Measurements from ENCODE around the gene GRK5.

DNA sequence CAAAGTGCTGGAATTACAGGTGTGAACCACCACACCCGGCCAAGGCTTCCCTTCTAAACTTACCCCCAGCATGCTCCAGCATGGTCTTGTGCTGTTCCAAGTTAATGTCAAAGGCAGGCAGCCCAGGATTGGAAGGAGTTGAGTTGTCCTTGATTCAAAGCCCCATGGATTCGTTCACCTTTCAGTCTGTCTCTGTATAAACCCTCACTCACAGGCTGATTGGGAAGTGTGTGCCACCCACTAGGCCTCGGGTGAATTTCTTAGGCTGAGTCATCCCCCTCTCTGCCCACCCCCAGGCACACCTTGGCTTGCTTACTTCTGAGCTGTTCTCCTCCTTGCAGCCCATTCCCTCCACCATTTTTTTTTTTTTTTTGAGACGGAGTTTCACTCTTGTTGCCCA, 15.5 kb upstream of the GRK5 start:
- TF ChIP-seq, protein P1, sequence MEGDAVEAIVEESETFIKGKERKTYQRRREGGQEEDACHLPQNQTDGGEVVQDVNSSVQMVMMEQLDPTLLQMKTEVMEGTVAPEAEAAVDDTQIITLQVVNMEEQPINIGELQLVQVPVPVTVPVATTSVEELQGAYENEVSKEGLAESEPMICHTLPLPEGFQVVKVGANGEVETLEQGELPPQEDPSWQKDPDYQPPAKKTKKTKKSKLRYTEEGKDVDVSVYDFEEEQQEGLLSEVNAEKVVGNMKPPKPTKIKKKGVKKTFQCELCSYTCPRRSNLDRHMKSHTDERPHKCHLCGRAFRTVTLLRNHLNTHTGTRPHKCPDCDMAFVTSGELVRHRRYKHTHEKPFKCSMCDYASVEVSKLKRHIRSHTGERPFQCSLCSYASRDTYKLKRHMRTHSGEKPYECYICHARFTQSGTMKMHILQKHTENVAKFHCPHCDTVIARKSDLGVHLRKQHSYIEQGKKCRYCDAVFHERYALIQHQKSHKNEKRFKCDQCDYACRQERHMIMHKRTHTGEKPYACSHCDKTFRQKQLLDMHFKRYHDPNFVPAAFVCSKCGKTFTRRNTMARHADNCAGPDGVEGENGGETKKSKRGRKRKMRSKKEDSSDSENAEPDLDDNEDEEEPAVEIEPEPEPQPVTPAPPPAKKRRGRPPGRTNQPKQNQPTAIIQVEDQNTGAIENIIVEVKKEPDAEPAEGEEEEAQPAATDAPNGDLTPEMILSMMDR (IDR thresholded peaks at IDR 0.05; ENCODE audit: low read depth, low read length, poor library complexity, severe bottlenecking), result no peak
- no peak for TF ChIP-seq EZH2phosphoT487 (IDR thresholded peaks at IDR 0.05; ENCODE audit: borderline replicate concordance, low read length)
